CD14-positive monocyte (primary cell): Measurements from ENCODE around the gene SECTM1. TPM values are rescaled to one million over a fixed set of nuclear protein-coding genes. Genes with fewer than 3 reads are reported as not detected.

ENCODE experiments used
- DNase-seq, 3 donors: peaks; one replicate each; pipeline ENCODE4 v3.0.0-alpha.2; 2011 to 2022
- H2AFZ ChIP-seq: 2 replicates; pipeline ENCODE4 v1.6.0; 2012; ENCODE audit warnings: mild to moderate bottlenecking, low read depth, low read length, inconsistent platforms; ENCODE audit not compliant: insufficient read depth, poor library complexity, severe bottlenecking
- H3K27ac ChIP-seq, 2 donors: 1 replicate in 1 of 2; 2 replicates in 1 of 2; pipeline ENCODE4 v1.5.1; 2012 to 2013; ENCODE audit warnings: low read length in 2 of 2, control low read depth in 1 of 2, inconsistent platforms in 1 of 2, low read depth in 1 of 2, mild to moderate bottlenecking in 1 of 2
- H3K27me3 ChIP-seq, 2 donors: one replicate each; pipeline versions ENCODE4 v1.6.0 to v1.6.1; 2011 to 2013; ENCODE audit warnings: low read length in 2 of 2; ENCODE audit not compliant: control insufficient read depth in 2 of 2, insufficient read depth in 2 of 2
- H3K36me3 ChIP-seq, 2 donors: replicated peaks in 1 of 2; 1 replicate in 1 of 2; 2 replicates in 1 of 2; pipeline versions ENCODE4 v1.5.1 to v1.6.1; 2012 to 2013; ENCODE audit warnings: low read length in 2 of 2, control low read depth in 1 of 2, inconsistent platforms in 1 of 2, mild to moderate bottlenecking in 1 of 2; ENCODE audit not compliant: insufficient read depth in 2 of 2, control insufficient read depth in 1 of 2
- H3K4me1 ChIP-seq, 2 donors: 1 replicate in 1 of 2; 2 replicates in 1 of 2; pipeline versions ENCODE4 v1.5.1 to v1.6.1; 2012 to 2013; ENCODE audit warnings: low read length in 2 of 2, control low read depth in 1 of 2, inconsistent platforms in 1 of 2, mild to moderate bottlenecking in 1 of 2, moderate library complexity in 1 of 2; ENCODE audit not compliant: insufficient read depth in 2 of 2, control insufficient read depth in 1 of 2
- H3K4me2 ChIP-seq: replicated peaks from 2 replicates; pipeline ENCODE3; 2012; ENCODE audit warnings: low read length, moderate library complexity, mild to moderate bottlenecking; ENCODE audit not compliant: poor library complexity, severe bottlenecking; ENCODE audit errors: extremely low read depth
- H3K4me3 ChIP-seq, 3 experiments: fragments of 200-600 bp in 1 of 3; sonication (generic) in 1 of 3; replicated peaks in 1 of 3; 1 replicate in 2 of 3; 2 replicates in 1 of 3; pipeline ENCODE4 v1.5.1; 2011 to 2013; ENCODE audit warnings: low read length in 3 of 3, mild to moderate bottlenecking in 3 of 3, control low read depth in 2 of 3, low read depth in 2 of 3, inconsistent platforms in 1 of 3, moderate library complexity in 1 of 3
- H3K79me2 ChIP-seq: 2 replicates; pipeline ENCODE4 v1.6.0; 2012; ENCODE audit warnings: mild to moderate bottlenecking, control low read depth, inconsistent platforms, low read length, moderate library complexity; ENCODE audit not compliant: insufficient read depth
- H3K9ac ChIP-seq: 2 replicates; pipeline ENCODE4 v1.6.0; 2017; ENCODE audit warnings: low read length, mild to moderate bottlenecking; ENCODE audit not compliant: insufficient read depth, poor library complexity, severe bottlenecking
- H3K9me3 ChIP-seq, 2 donors: replicated peaks in 1 of 2; 1 replicate in 1 of 2; 2 replicates in 1 of 2; pipeline versions ENCODE4 v1.5.1 to v1.6.1; 2012 to 2013; ENCODE audit warnings: low read length in 2 of 2, control low read depth in 1 of 2; ENCODE audit not compliant: control insufficient read depth in 1 of 2, insufficient read depth in 1 of 2
- H4K20me1 ChIP-seq: 2 replicates; pipeline ENCODE4 v1.6.0; 2012; ENCODE audit warnings: mild to moderate bottlenecking, low read length, control low read depth, moderate library complexity; ENCODE audit not compliant: insufficient read depth
- H3K27ac Mint-ChIP-seq, 7 donors: one replicate each; pipeline ENCODE4 v1.8.0; 2020; ENCODE audit warnings: mild to moderate bottlenecking in 7 of 7, mixed read lengths in 7 of 7, moderate library complexity in 6 of 7, inconsistent platforms in 2 of 7
- H3K27me3 Mint-ChIP-seq, 3 donors: one replicate each; pipeline ENCODE4 v1.8.0; 2021 to 2022; ENCODE audit warnings: low read depth in 3 of 3, mild to moderate bottlenecking in 3 of 3, mixed read lengths in 3 of 3, moderate library complexity in 3 of 3, inconsistent platforms in 1 of 3
- H3K36me3 Mint-ChIP-seq, 2 donors: one replicate each; pipeline ENCODE4 v1.8.0; 2020; ENCODE audit warnings: mixed read lengths in 2 of 2, inconsistent platforms in 1 of 2, mild to moderate bottlenecking in 1 of 2
- H3K4me1 Mint-ChIP-seq: one replicate; pipeline ENCODE4 v1.8.0; 2020; ENCODE audit warnings: mild to moderate bottlenecking, mixed read lengths
- H3K4me3 Mint-ChIP-seq, 2 donors: one replicate each; pipeline ENCODE4 v1.8.0; 2020; ENCODE audit warnings: mild to moderate bottlenecking in 2 of 2, mixed read lengths in 2 of 2, moderate library complexity in 1 of 2
- H3K9me3 Mint-ChIP-seq, 7 donors: one replicate each; pipeline ENCODE4 v1.8.0; 2020 to 2022; ENCODE audit warnings: mixed read lengths in 7 of 7, mild to moderate bottlenecking in 6 of 7, moderate library complexity in 6 of 7, inconsistent platforms in 2 of 7
- WGBS: methylation state at CpG from one replicate; pipeline ENCODE4 v1.1.5; 2013; ENCODE audit warnings: missing lambda C conversion rate; ENCODE audit not compliant: insufficient coverage; 5-methylcytosine and 5-hydroxymethylcytosine counted together
- intact Hi-C, 2 donors: fragments of 100-400 bp; cut with micrococcal nuclease; formaldehyde crosslinking; loops; one replicate each; pipeline versions ENCODE4 v1.15.0 to v1.15.1; 2023
- polyA plus RNA-seq, 3 donors: library from polyadenylated mRNA; depleted of rRNA in 1 of 3; unstranded in 2 of 3; stranded (reverse) in 1 of 3; fragments of 300-500 nt in 2 of 3; fragments of >200 nt in 1 of 3; fragmentation: Illumina TruSeq in 2 of 3; gene quantifications; 1 replicate in 2 of 3; 2 replicates in 1 of 3; pipeline ENCODE4 v1.2.3, GENCODE V29; 2012 to 2021
- TF ChIP-seq, protein P1 (sequence below): fragments of 200-600 bp; IDR thresholded peaks from one replicate; pipeline ENCODE4 v1.8.0; 2022; ENCODE audit warnings: antibody characterized with exemption, mild to moderate bottlenecking

SECTM1 gene
- polyA plus RNA-seq, 3 donors: 136 to 209 (median 188) TPM

DNA sequence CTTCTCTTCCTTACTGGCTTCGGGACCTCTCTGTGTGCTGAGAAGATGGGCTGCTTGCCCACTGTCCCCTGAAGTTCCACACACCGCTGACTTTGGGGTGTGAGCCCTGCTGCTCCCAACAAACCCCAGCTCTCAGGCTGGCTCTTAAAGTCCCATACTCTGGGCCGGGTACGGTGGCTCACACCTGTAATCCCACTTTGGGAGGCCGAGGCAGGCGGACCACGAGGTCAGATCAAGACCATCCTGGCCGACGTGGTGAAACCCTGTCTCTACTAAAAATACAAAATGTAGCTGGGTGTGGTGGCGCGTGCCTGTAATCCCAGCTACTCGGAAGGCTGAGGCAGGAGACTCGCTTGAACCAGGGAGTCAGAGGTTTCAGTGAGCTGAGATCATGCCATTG lies 33.3 kb downstream of the SECTM1 start:
- H3K4me3 ChIP-seq: no peak overlapping the region
- peaks cover 49% of the 10 kb centered on the region for H3K4me1 Mint-ChIP-seq

DNA sequence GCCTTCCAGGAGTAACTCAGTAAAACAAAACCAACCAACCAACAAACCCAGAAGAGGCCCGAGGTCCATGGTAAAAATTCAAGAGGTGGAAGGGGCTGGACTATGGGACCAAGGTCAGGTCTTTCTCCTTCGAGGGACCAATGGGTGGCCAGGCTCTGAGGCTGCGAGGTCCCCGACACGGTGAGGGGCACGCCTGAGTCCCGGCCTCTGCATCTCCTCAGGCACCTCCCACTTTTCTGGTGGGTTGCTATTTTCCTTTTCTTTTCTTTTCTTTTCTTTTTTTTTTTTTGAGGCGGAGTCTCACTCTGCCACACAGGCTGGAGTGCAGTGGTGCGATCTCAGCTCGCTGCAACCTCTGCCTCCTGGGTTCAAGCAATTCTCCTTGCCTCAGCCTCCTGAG lies 34.1 kb downstream of the SECTM1 start:
- 95% methylated on average over 9 of the region's 10 CpGs for WGBS
- H2AFZ ChIP-seq: no peak overlapping the region
- Mint-ChIP-seq H3K36me3 (no peaks in the 10 kb centered on the region), H3K9me3 (peaks cover 0 to 2% (median 0%) of the 10 kb centered on the region in 7 donors), H3K27ac (peak overlapping the region; percentile 49 to 100 (median 100)), H3K4me3 (no peak overlapping the region), H3K4me1 (peaks cover 56% of the 10 kb centered on the region), H3K27me3 (peaks cover 35 to 42% (median 35%) of the 10 kb centered on the region in 3 donors)
- H3K9ac ChIP-seq: no peak overlapping the region
- intact Hi-C loops: loop anchor here (2.0 to 10.0 kb wide), 4 partner anchors 27 to 155 kb away; partner anchors contain the start of genes CSNK1D (in 1 of the 2), CYBC1 (in 1 of the 2), NARF (in 1 of the 2) and SECTM1 (in 1 of the 2)
- no peaks in the 10 kb centered on the region for H3K36me3 ChIP-seq
- no peaks in the 10 kb centered on the region for H3K79me2 ChIP-seq
- H3K27me3 ChIP-seq: peaks cover 5 to 34% of the 10 kb centered on the region in 2 donors
- H3K27ac ChIP-seq: no peak overlapping the region
- no peak overlapping the region for H3K4me3 ChIP-seq
- no peaks in the 10 kb centered on the region for H3K9me3 ChIP-seq
- H3K4me2 ChIP-seq: no peak overlapping the region
- no peaks in the 10 kb centered on the region for H4K20me1 ChIP-seq
- peaks cover 26 to 35% of the 10 kb centered on the region in 2 donors for H3K4me1 ChIP-seq
- no peak for DNase-seq
- TF ChIP-seq, protein P1, sequence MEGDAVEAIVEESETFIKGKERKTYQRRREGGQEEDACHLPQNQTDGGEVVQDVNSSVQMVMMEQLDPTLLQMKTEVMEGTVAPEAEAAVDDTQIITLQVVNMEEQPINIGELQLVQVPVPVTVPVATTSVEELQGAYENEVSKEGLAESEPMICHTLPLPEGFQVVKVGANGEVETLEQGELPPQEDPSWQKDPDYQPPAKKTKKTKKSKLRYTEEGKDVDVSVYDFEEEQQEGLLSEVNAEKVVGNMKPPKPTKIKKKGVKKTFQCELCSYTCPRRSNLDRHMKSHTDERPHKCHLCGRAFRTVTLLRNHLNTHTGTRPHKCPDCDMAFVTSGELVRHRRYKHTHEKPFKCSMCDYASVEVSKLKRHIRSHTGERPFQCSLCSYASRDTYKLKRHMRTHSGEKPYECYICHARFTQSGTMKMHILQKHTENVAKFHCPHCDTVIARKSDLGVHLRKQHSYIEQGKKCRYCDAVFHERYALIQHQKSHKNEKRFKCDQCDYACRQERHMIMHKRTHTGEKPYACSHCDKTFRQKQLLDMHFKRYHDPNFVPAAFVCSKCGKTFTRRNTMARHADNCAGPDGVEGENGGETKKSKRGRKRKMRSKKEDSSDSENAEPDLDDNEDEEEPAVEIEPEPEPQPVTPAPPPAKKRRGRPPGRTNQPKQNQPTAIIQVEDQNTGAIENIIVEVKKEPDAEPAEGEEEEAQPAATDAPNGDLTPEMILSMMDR: no peak

More for the DNA sequence above, 33.3 kb downstream of the SECTM1 start:
- peaks cover 0 to 2% (median 0%) of the 10 kb centered on the region in 7 donors for H3K9me3 Mint-ChIP-seq
- no peak overlapping the region for H3K4me2 ChIP-seq
- peak overlapping the region in 3 of 7 donors; percentile 11 to 100 (median 49) for H3K27ac Mint-ChIP-seq
- H3K9ac ChIP-seq: no peak overlapping the region
- no peaks in the 10 kb centered on the region for H3K36me3 ChIP-seq
- H2AFZ ChIP-seq: no peak overlapping the region
- WGBS: 96% methylated on average over 9 of the region's 13 CpGs
- peaks cover 26 to 35% of the 10 kb centered on the region in 2 donors for H3K4me1 ChIP-seq
- intact Hi-C loops: no loop called here
- no peaks in the 10 kb centered on the region for H4K20me1 ChIP-seq
- TF ChIP-seq, protein P1: no peak
- peaks cover 5 to 34% of the 10 kb centered on the region in 2 donors for H3K27me3 ChIP-seq
- H3K9me3 ChIP-seq: no peaks in the 10 kb centered on the region
- DNase-seq: no peak
- H3K36me3 Mint-ChIP-seq: no peaks in the 10 kb centered on the region
- H3K27ac ChIP-seq: no peak overlapping the region
- H3K4me3 Mint-ChIP-seq: no peak overlapping the region
- no peaks in the 10 kb centered on the region for H3K79me2 ChIP-seq
- H3K27me3 Mint-ChIP-seq: peaks cover 35 to 49% (median 39%) of the 10 kb centered on the region in 3 donors
